HG03064 (cell line): ENCODE results near the gene C16orf87.

ENCODE experiments used
- ATAC-seq: cut with Tn5 transposase; IDR thresholded peaks from one replicate; pipeline ENCODE4 v1.9.1; 2021; ENCODE audit warnings: low read depth; ENCODE audit not compliant: unreplicated experiment

The C16orf87 gene

GRCh38 chr16:46844771-46845170 is 13.8 kb upstream of the C16orf87 start:
- no peak for ATAC-seq

DNA sequence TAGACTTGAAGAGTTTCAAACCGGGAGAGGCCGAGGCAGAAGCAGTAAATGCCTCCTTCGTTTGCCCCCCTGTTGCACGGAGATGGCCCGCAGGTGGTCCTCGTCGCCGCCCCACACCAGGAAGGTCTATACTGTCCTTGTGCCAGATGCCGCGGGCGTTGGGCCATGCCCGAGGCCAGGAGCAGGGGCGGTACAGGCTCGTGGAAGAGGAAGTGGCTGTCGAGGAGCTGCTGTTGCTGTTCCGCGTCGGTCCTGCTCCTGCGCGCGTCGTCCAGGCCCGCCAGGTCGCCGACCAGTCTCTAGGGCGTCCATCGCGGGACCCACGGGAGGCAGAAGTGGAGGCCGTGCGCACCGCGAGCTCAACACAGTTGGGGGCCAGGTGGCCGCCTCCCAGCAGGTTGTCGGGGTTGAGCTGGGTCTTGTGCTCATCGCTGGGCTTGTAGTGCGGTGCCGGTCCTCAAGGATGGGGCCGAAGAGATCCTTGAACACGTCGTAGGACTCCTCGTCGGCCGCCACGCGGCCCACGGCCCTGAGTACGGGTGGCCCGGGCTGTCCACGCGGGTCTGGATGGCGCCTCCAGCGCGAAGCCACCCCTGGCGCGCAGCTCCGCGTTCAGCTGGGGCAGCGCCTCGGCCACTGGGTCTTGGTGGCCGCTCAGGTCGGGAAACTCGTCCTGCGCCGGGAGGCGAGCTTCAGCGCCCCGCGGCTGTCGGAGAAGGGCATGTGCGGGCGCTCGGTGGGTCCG is 13.1 kb upstream of the C16orf87 start:
- no peak for ATAC-seq

DNA sequence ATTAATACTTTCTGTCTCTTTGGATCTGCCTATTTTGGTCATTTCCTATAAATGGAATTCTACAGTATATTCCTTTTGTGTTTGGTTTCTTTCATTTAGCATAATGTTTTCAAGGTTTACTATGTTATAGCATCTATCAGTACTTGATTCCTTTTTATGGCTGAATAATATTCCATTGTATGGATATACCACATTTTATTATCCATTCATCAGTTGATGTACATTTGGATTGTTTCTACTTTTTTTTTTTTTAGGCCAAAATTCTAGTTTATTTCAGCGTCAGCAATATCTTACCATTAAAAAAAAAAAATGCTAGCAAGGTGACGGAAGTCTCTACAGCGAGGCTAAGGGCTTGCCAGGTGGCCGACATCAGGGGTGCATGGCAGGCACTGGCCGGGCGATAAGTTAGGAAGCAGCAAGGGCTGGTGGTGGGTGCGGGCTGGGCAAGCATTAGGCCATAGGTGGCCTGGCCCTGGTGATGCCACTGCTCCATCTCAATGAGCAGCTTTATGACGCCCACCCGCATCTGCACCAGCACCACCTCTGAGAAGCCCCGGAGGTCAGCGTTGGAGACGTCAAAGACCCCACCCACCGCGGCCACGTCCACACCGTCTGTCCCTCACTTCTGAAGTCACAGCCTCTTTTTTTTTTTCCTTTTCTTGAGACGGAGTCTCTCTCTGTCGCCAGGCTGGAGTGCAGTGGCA is 11.4 kb upstream of the C16orf87 start:
- ATAC-seq = no peak

DNA sequence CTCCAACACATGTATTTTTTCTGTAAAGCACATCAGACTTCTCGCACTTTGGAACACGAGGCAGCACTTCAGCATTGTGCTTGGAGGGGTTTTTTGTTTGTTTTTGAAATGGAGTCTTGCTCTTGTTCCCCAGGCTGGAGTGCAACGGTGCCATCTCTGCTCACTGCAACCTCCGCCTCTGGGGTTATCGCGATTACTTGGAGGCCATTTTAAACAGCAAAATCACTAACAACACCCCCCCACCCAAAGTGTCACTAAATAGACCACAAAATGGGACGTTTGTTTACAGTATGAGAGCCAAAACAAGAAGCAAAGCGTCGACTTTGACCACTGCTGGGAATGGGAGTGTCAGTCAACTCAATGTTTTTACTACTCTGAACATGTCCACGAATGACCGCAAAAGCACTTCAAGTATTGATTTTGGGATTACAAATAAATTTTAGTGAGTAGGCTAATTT is 9.0 kb upstream of the C16orf87 start:
- ATAC-seq = no peak

DNA sequence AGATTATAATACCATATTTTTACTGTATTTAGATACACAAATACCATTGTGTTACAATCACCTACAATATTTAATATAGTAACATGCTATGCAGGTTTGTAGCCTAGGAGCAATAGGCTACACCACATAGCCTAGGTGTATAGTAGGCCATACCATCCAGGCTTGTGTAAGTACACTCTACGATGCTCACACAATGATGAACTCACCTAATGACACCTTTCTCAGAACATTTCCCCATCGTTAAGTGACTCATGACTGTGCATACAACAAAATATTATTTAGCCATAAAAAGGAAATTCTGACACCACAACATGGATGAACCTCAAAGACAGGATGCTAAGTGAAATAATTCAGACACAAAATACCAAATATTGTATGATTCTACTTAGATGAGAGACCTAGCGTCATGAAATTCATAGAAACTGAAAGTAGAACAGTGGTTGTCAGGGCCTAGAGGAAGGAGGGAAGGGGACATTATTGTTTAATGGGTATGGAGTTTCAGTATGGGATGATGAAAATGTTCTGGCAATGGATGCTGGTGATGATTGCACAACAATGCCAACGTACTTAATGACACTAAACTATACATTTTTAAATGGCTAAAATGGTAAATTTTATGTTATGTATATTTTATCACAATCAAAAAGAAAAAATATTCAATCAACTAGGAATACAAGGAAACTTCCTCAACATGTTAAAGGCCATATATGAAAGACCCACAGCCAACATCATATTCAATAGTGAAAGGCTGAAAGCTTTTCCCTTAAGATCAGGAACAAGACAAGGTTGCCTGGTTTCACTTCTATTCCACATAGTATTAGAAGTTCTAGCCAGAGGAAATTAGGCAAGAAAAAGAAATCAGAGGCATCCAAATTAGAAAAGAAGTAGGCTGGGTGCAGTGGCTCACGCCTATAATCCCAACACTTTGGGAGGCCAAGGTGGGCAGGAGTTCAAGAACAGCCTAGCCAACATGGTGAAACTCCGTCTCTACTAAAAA is 5.9 kb upstream of the C16orf87 start:
- ATAC-seq = no peak

DNA sequence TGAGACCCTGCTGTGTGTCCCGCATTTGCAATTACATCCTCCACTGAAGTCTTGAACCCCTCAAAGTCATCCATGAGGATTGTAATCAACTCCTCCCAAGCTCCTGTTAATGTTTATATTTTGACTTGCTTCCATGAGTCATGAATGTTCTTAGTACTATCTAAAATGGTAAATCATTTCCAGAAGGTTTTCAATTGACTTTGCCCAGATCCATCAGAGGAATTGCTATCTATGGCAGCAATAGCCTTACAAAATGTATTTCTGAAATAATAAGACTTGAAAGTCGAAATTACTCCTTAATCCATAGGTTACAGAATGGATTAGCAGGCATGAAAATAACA is 2.5 kb upstream of the C16orf87 start:
- no peak for ATAC-seq

GRCh38 chr16:46832757-46833459 is 1.9 kb upstream of the C16orf87 start:
- no peak for ATAC-seq

- peak; percentile 9 for ATAC-seq
These were observed 521 bp downstream of the C16orf87 start for GRCh38 chr16:46830417-46830901.

DNA sequence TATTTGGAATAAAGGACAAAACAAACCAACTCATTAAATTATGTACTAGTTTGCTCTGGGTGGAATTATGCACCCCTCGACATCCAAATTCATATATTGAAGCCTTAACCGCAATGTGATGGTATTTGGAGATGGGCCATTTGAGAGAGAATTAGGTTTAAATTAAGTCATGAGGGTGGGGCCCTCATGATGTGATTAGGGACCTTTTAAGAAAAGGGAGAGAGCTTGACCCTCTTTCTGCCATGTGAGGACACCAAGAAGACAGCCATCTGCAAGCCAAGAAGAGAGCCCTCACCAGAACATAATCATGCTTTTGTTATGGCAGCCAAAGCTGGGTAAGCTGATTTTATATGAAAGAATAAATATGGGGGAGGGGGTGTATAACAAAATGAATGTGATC is 2.0 kb downstream of the C16orf87 start:
- ATAC-seq = no peak

DNA sequence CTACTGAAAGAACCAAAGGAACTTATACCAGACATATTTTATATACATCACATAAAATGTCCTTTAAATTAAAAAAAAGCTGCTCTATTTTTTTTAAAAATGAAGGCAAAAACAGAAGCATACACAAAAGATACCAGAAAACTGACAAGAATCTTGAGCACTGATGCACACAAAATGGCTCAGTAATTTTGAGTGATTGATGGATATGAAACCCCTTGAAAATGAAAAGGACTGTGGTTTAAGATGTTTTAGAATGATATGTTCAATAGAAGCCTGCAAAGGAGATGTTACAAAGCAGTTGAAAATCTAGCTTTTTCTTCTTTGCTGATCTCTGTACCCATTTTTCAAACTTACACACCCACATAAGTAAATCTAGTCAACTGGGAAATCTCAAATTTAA is 2.7 kb downstream of the C16orf87 start:
- no peak for ATAC-seq

GRCh38 chr16:46826631-46827030 is 4.3 kb downstream of the C16orf87 start:
- ATAC-seq = no peak

DNA sequence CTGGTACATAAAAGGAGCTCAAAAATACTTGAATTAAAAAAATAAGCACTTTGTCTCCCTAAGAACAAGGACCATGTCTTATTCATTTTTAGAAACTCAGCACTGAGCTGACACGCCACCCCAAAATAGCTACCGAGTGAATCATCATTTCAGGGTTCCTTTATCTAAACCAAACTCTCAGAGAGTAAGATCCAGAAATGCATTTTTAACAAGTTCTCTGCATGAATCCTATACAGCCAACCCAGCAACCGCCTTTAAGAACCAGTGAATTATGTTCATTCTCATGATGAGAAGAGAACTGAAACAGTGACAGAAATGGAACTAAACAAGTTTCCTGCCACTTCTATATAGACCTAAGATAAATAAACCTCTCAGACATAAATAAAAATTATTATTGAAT is 8.7 kb downstream of the C16orf87 start:
- ATAC-seq = peak; percentile 90

DNA sequence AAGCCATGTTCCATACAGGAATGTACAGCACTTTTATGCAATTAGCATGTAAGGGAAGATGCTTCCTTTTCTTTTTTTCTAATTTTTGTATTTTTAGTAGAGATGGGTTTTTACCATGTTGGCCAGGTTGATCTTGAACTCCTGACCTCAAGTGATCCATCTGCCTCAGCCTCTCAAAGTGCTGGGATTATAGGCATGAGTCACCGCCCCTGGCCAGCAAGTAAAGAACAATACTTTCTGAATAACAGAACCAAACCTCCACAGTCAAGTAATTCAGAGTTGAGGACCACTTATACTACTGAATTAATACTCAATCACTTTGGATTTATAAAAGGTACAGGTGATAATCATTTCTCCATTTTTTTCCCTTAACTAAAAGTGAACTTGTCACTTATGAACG is 13.0 kb downstream of the C16orf87 start:
- ATAC-seq = no peak

DNA sequence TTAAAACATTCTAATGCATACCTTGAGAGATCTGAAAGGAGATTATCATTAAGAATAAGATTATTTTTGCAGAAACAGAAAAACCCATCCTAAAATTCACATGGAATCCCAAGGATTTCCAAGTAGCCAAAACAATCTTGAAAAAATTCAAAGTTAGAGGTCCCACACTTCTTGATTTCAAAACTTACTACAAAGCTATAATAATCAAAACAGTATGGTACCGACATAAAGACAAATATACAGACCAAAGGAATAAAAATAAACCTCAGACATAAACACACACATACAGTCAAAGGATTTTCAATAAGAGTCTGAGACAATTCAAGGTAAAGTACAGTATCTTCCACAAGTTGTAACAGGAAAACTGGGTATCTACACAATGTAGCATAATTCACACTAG is 16.2 kb downstream of the C16orf87 start:
- no peak for ATAC-seq

DNA sequence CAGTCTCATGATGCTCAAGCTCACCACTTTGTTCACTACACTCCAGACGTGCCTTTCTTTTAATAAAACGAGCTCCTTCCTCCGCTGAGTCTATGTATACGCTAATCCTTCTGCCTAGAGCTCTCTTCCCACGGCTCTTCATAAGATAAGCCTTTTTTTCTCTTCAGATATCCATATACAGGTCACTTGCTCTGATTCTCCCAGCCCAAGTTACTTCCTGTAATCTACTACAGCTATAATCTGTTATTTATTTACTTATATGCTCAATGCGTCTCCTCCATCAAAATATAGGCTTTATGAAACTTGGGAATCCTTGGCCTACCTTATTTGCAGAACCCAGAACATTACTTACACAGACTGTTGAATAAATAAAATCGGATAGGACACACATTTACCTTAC is 17.4 kb downstream of the C16orf87 start:
- ATAC-seq = no peak

DNA sequence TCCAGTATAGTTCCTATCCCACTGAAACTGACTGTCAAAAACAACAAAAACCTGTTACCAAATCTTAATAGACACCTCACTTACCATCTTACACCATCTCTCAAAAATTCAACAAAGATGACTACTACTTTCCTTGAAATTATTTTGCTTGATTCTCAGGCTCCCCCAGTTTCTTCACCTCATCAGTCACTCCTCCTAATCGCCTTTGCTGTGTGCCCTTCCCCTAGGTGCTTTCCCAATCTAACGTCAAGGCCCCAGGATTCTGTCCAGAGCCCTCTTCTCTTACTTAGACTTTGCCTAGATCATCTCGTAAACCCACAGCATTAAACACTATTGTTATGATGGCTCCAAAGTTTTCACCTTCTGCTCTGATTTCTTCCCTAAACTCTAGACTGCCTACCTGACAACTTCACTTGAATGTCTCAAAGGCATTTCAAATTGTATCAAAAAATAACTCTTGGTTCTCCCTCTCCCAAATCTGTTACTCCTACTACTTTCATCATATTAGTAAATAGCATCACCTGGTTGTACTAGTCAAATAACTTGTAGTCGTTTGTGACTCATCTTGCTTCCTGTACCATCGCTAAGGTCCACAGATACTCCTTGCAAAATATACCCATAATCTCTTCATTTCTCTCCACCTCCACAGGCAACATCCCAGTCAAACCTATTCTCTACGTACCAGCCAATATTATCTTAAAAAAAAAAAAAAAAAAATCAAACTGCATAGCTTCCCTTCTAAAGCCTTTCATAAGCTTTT is 18.0 kb downstream of the C16orf87 start:
- no peak for ATAC-seq

DNA sequence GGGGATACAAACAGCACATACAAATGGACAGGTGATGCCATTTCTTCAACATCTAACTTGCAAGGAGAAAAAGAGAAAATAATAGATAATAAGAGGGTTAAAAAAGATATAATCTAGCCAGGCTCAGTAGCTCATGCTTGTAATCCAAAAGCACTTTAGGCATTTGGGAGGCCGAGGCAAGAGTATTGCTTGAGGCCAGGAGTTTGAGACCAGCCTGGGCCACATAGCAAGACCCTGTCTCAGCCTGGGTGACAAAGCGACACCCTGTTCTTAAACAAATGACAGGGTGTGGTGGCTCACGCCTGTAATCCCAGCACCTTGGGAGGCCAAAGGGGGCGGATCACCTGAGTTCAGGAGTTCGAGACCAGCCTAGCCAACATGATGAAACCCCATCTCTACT is 19.3 kb downstream of the C16orf87 start:
- ATAC-seq = no peak

- peak; percentile 58 for ATAC-seq
These were observed 22.0 kb downstream of the C16orf87 start for GRCh38 chr16:46808997-46809396.

DNA sequence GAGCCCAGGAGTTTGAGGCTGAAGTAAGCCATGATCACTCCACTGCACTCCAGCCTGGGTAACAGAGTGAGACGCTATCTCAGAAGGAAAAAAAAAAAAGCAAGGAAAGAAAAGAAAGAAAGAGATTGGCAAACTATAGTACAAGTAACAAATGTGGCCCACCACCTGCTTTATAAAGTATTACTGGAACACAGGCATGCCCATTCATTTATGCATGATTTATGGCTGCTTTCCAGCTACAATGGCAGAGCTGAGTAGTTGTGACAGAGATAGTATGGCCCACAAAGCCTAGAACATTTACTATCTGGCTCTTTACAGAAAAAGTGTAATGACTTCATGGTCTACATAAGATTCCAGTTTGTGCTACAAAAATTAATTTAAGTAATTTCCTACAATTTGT is 23.6 kb downstream of the C16orf87 start:
- no peak for ATAC-seq

- ATAC-seq = no peak
These were observed 27.6 kb downstream of the C16orf87 start for GRCh38 chr16:46803373-46803772.
